HEK293 (cell line): ENCODE data around the gene SF3B3.

ENCODE experiments used
- HOXA7 ChIP-seq: sonication (generic); formaldehyde crosslinking; IDR thresholded peaks from 2 replicates; pipeline ENCODE4 v1.8.1; 2022; ENCODE audit warnings: missing genetic modification reagents, borderline replicate concordance
- MEIS1 ChIP-seq: sonication (generic); formaldehyde crosslinking; IDR thresholded peaks from 2 replicates; pipeline ENCODE4 v1.8.1; 2022; ENCODE audit warnings: missing genetic modification reagents, mild to moderate bottlenecking, borderline replicate concordance
- OSR2 ChIP-seq: fragments of 450-650 bp; formaldehyde crosslinking; IDR thresholded peaks from 2 replicates; pipeline ENCODE4 v1.5.1; 2016; ENCODE audit warnings: missing biosample characterization, missing genetic modification characterization
- SP2 ChIP-seq: fragments of 450-650 bp; formaldehyde crosslinking; IDR thresholded peaks from 2 replicates; pipeline ENCODE4 v1.5.1; 2016; ENCODE audit warnings: missing biosample characterization, missing genetic modification characterization
- YY1 ChIP-seq: fragments of 450-650 bp; formaldehyde crosslinking; IDR thresholded peaks from 2 replicates; pipeline ENCODE4 v1.5.1; 2018; ENCODE audit warnings: missing biosample characterization, missing genetic modification characterization
- ZFP3 ChIP-seq: fragments of 450-650 bp; formaldehyde crosslinking; IDR thresholded peaks from 2 replicates; pipeline ENCODE4 v1.5.1; 2016; ENCODE audit warnings: low read depth, missing biosample characterization, missing genetic modification characterization
- ZNF133 ChIP-seq: fragments of 450-650 bp; formaldehyde crosslinking; IDR thresholded peaks from 2 replicates; pipeline ENCODE4 v1.5.1; 2016; ENCODE audit warnings: missing biosample characterization, missing genetic modification characterization
- ZNF24 ChIP-seq: fragments of 450-650 bp; formaldehyde crosslinking; IDR thresholded peaks from 2 replicates; pipeline ENCODE4 v1.5.1; 2016; ENCODE audit warnings: missing biosample characterization, missing genetic modification characterization
- ZNF350 ChIP-seq: fragments of 450-650 bp; formaldehyde crosslinking; IDR thresholded peaks from 2 replicates; pipeline ENCODE4 v1.5.0; 2017; ENCODE audit warnings: missing biosample characterization, mild to moderate bottlenecking, missing genetic modification characterization
- ZNF544 ChIP-seq: fragments of 450-650 bp; formaldehyde crosslinking; IDR thresholded peaks from 2 replicates; pipeline ENCODE4 v1.5.0; 2017; ENCODE audit warnings: missing biosample characterization, missing genetic modification characterization
- TF ChIP-seq, protein P1 (sequence below): fragments of 450-650 bp; formaldehyde crosslinking; IDR thresholded peaks from 2 replicates; pipeline ENCODE4 v1.5.1; 2016; ENCODE audit warnings: missing biosample characterization, missing genetic modification characterization
- TF ChIP-seq, protein P2 (sequence below): sonication (generic); formaldehyde crosslinking; IDR thresholded peaks from 2 replicates; pipeline ENCODE4 v1.8.1; 2022; ENCODE audit warnings: mild to moderate bottlenecking, moderate library complexity, missing genetic modification reagents
- TF ChIP-seq, protein P3 (sequence below): fragments of 450-650 bp; formaldehyde crosslinking; optimal IDR thresholded peaks from 2 replicates; pipeline ENCODE3; 2016; ENCODE audit warnings: missing biosample characterization, mild to moderate bottlenecking, missing genetic modification characterization
- TF ChIP-seq, protein P4 (sequence below): fragments of 450-650 bp; formaldehyde crosslinking; IDR thresholded peaks from 2 replicates; pipeline ENCODE4 v1.5.1; 2016; ENCODE audit warnings: missing biosample characterization, missing genetic modification characterization

DNA sequence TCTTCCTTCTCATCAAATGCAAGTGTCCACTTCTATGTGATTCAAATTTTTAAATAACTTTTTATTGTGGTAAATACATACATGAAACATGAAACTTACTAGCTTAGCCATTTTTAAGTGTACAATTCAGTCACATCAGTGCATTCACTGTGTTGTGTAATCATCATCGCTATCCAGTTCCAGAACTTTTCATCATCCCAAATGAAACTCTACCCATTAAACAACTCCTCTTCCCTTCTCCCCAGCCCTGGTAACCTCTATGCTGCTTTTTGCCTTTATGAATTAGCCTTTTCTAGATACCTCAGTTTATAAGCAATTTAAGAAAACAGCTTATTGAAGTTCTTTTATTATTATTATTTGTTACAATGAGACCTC is 81.7 kb downstream of the SF3B3 start:
- TF ChIP-seq HOXA7 (CRISPR knock-in tag) (no peak), YY1 (tag by site-specific recombination) (no peak), MEIS1 (CRISPR knock-in tag) (no peak), ZNF24 (tag by site-specific recombination) (no peak), ZNF350 (no peak), ZNF133 (tag by site-specific recombination) (no peak), OSR2 (tag by site-specific recombination) (no peak), ZNF544 (no peak), ZFP3 (tag by site-specific recombination) (no peak), SP2 (tag by site-specific recombination) (no peak)
- TF ChIP-seq, protein P1, sequence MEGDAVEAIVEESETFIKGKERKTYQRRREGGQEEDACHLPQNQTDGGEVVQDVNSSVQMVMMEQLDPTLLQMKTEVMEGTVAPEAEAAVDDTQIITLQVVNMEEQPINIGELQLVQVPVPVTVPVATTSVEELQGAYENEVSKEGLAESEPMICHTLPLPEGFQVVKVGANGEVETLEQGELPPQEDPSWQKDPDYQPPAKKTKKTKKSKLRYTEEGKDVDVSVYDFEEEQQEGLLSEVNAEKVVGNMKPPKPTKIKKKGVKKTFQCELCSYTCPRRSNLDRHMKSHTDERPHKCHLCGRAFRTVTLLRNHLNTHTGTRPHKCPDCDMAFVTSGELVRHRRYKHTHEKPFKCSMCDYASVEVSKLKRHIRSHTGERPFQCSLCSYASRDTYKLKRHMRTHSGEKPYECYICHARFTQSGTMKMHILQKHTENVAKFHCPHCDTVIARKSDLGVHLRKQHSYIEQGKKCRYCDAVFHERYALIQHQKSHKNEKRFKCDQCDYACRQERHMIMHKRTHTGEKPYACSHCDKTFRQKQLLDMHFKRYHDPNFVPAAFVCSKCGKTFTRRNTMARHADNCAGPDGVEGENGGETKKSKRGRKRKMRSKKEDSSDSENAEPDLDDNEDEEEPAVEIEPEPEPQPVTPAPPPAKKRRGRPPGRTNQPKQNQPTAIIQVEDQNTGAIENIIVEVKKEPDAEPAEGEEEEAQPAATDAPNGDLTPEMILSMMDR (tag by site-specific recombination), result no peak
- TF ChIP-seq, protein P2, sequence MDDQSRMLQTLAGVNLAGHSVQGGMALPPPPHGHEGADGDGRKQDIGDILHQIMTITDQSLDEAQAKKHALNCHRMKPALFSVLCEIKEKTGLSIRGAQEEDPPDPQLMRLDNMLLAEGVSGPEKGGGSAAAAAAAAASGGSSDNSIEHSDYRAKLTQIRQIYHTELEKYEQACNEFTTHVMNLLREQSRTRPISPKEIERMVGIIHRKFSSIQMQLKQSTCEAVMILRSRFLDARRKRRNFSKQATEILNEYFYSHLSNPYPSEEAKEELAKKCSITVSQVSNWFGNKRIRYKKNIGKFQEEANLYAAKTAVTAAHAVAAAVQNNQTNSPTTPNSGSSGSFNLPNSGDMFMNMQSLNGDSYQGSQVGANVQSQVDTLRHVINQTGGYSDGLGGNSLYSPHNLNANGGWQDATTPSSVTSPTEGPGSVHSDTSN, result no peak
- TF ChIP-seq, protein P3, sequence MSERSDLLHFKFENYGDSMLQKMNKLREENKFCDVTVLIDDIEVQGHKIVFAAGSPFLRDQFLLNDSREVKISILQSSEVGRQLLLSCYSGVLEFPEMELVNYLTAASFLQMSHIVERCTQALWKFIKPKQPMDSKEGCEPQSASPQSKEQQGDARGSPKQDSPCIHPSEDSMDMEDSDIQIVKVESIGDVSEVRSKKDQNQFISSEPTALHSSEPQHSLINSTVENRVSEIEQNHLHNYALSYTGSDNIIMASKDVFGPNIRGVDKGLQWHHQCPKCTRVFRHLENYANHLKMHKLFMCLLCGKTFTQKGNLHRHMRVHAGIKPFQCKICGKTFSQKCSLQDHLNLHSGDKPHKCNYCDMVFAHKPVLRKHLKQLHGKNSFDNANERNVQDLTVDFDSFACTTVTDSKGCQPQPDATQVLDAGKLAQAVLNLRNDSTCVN, result no peak
- TF ChIP-seq, protein P4, sequence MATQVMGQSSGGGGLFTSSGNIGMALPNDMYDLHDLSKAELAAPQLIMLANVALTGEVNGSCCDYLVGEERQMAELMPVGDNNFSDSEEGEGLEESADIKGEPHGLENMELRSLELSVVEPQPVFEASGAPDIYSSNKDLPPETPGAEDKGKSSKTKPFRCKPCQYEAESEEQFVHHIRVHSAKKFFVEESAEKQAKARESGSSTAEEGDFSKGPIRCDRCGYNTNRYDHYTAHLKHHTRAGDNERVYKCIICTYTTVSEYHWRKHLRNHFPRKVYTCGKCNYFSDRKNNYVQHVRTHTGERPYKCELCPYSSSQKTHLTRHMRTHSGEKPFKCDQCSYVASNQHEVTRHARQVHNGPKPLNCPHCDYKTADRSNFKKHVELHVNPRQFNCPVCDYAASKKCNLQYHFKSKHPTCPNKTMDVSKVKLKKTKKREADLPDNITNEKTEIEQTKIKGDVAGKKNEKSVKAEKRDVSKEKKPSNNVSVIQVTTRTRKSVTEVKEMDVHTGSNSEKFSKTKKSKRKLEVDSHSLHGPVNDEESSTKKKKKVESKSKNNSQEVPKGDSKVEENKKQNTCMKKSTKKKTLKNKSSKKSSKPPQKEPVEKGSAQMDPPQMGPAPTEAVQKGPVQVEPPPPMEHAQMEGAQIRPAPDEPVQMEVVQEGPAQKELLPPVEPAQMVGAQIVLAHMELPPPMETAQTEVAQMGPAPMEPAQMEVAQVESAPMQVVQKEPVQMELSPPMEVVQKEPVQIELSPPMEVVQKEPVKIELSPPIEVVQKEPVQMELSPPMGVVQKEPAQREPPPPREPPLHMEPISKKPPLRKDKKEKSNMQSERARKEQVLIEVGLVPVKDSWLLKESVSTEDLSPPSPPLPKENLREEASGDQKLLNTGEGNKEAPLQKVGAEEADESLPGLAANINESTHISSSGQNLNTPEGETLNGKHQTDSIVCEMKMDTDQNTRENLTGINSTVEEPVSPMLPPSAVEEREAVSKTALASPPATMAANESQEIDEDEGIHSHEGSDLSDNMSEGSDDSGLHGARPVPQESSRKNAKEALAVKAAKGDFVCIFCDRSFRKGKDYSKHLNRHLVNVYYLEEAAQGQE (tag by site-specific recombination), result no peak
